ENCODE measurements around the gene MPEG1. TPM values are rescaled to one million over a fixed set of nuclear protein-coding genes. Genes with fewer than 3 reads are reported as not detected.

The MPEG1 gene
- total and polyA plus RNA-seq, 2 donors (not counting 1 experiment from before 2014, with no cell fraction given): not detected

DNA sequence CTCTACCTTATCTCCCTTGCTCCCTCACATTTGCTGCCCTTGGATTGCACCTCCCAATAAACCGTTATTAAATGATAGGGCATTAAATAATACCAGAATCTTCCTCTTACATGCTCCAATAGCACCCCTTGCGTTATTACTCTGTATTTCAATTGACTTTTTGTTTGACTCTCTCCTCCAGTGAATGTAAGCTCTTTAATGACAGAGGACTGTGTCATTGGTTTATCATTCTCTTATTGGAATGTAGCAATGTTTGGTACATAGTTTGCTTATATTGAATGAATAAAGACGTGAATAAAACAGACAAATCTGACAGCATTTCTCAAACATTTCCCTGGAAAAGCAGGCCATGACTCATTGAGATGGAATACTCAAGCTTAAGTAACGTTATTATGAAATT, 8.7 kb upstream of the MPEG1 start:
- H3K4me3 ChIP-seq (replicated peaks in 1 of 4; ENCODE audit: control extremely low read depth in 1 of 4, insufficient read depth in 1 of 4, low read depth in 3 of 4, low read length in 4 of 4): no peak overlapping the region
- peak overlapping the region; percentile 3 for H3K27ac ChIP-seq (ENCODE audit: insufficient read depth, low read length)
- DNase-seq (ENCODE audit: low read depth in 2 of 2): peak; percentile 25 to 91
- H3K4me2 ChIP-seq (ENCODE audit: extremely low read depth, insufficient read depth, low read length): peak overlapping the region; percentile 4
- no peaks in the 10 kb centered on the region for H3K79me2 ChIP-seq (ENCODE audit: control insufficient read depth, insufficient read depth, low read length)
- H3K4me1 ChIP-seq (ENCODE audit: control insufficient read depth, extremely low read depth, insufficient read depth, low read length): peaks cover 21% of the 10 kb centered on the region
- no peak overlapping the region for H2AFZ ChIP-seq (ENCODE audit: low read length)
- H4K20me1 ChIP-seq (ENCODE audit: control insufficient read depth, extremely low read depth, insufficient read depth, low read length): no peaks in the 10 kb centered on the region
- TF ChIP-seq, protein P1, sequence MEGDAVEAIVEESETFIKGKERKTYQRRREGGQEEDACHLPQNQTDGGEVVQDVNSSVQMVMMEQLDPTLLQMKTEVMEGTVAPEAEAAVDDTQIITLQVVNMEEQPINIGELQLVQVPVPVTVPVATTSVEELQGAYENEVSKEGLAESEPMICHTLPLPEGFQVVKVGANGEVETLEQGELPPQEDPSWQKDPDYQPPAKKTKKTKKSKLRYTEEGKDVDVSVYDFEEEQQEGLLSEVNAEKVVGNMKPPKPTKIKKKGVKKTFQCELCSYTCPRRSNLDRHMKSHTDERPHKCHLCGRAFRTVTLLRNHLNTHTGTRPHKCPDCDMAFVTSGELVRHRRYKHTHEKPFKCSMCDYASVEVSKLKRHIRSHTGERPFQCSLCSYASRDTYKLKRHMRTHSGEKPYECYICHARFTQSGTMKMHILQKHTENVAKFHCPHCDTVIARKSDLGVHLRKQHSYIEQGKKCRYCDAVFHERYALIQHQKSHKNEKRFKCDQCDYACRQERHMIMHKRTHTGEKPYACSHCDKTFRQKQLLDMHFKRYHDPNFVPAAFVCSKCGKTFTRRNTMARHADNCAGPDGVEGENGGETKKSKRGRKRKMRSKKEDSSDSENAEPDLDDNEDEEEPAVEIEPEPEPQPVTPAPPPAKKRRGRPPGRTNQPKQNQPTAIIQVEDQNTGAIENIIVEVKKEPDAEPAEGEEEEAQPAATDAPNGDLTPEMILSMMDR (conservative IDR thresholded peaks at IDR 0.05 in 1 of 2, IDR thresholded peaks at IDR 0.05 in 1 of 2; ENCODE audit: low read depth in 1 of 2, low read length in 2 of 2): peak; percentile 25 to 31
- TF ChIP-seq EZH2 (IDR thresholded peaks at IDR 0.05; ENCODE audit: low read length, missing control alignments): no peak
- no peaks in the 10 kb centered on the region for H3K9me3 ChIP-seq (ENCODE audit: control insufficient read depth, insufficient read depth, low read depth, low read length)
- H3K36me3 ChIP-seq (ENCODE audit: control insufficient read depth, insufficient read depth, low read length): no peaks in the 10 kb centered on the region
- no peaks in the 10 kb centered on the region for H3K27me3 ChIP-seq (ENCODE audit: control insufficient read depth, insufficient read depth, low read length)
- H3K9ac ChIP-seq (ENCODE audit: insufficient read depth, low read length): no peak overlapping the region

DNA sequence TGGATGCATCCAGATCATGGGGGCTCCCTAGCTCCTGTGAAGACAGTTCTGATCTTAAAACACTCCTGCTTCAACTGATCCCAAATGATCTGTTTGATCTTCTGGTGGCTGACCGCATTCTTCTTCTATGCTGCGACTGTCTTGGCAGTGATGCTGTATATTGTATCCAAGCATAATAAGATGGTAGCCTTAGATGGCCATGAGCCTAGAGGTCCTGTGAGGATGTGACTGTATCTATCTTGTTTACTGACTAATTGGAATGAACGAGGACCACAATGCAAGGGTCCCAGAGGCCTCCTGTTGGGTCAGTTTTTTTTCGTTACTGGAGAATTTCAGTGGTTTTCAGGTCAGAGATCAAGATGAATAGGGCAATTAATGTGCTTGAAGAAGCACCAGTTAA, 7.1 kb upstream of the MPEG1 start:
- Histone ChIP-seq H3K4me1 (ENCODE audit: control insufficient read depth, extremely low read depth, insufficient read depth, low read length) (peaks cover 21% of the 10 kb centered on the region), H3K79me2 (ENCODE audit: control insufficient read depth, insufficient read depth, low read length) (no peaks in the 10 kb centered on the region), H3K27me3 (ENCODE audit: control insufficient read depth, insufficient read depth, low read length) (no peaks in the 10 kb centered on the region), H3K4me3 (replicated peaks in 1 of 4; ENCODE audit: control extremely low read depth in 1 of 4, insufficient read depth in 1 of 4, low read depth in 3 of 4, low read length in 4 of 4) (no peak overlapping the region), H3K9me3 (ENCODE audit: control insufficient read depth, insufficient read depth, low read depth, low read length) (no peaks in the 10 kb centered on the region), H3K4me2 (ENCODE audit: extremely low read depth, insufficient read depth, low read length) (no peak overlapping the region), H3K36me3 (ENCODE audit: control insufficient read depth, insufficient read depth, low read length) (no peaks in the 10 kb centered on the region), H3K27ac (ENCODE audit: insufficient read depth, low read length) (no peak overlapping the region), H4K20me1 (ENCODE audit: control insufficient read depth, extremely low read depth, insufficient read depth, low read length) (no peaks in the 10 kb centered on the region), H2AFZ (ENCODE audit: low read length) (no peak overlapping the region), H3K9ac (ENCODE audit: insufficient read depth, low read length) (no peak overlapping the region)
- DNase-seq (ENCODE audit: low read depth in 2 of 2): no peak
- TF ChIP-seq EZH2 (IDR thresholded peaks at IDR 0.05; ENCODE audit: low read length, missing control alignments): no peak
- TF ChIP-seq, protein P1 (conservative IDR thresholded peaks at IDR 0.05 in 1 of 2, IDR thresholded peaks at IDR 0.05 in 1 of 2; ENCODE audit: low read depth in 1 of 2, low read length in 2 of 2): no peak

DNA sequence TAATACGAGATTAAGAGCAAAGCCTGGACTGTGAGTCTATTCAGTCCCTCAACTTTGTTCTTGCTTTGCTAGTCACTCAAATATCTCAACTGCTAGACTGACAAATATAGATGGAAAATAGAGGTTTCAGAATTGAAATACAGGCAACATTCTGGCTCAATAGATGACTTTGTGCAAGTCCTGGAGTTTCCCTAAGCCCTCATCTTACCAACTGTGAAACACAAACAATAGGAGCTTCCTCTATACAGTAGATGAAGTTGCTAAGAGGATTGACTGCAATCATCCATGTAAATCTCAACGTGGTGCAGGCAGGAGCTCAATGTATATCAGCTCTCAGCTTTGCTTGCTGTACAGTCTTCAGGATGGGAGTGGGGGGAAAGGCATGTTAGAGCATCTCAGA, 6.2 kb upstream of the MPEG1 start:
- TF ChIP-seq, protein P1 (conservative IDR thresholded peaks at IDR 0.05 in 1 of 2, IDR thresholded peaks at IDR 0.05 in 1 of 2; ENCODE audit: low read depth in 1 of 2, low read length in 2 of 2): no peak
- TF ChIP-seq EZH2 (IDR thresholded peaks at IDR 0.05; ENCODE audit: low read length, missing control alignments): no peak
- Histone ChIP-seq H3K9ac (ENCODE audit: insufficient read depth, low read length) (no peak overlapping the region), H3K27ac (ENCODE audit: insufficient read depth, low read length) (no peak overlapping the region), H3K4me3 (replicated peaks in 1 of 4; ENCODE audit: control extremely low read depth in 1 of 4, insufficient read depth in 1 of 4, low read depth in 3 of 4, low read length in 4 of 4) (no peak overlapping the region), H3K27me3 (ENCODE audit: control insufficient read depth, insufficient read depth, low read length) (no peaks in the 10 kb centered on the region), H2AFZ (ENCODE audit: low read length) (no peak overlapping the region), H3K79me2 (ENCODE audit: control insufficient read depth, insufficient read depth, low read length) (no peaks in the 10 kb centered on the region), H3K4me2 (ENCODE audit: extremely low read depth, insufficient read depth, low read length) (no peak overlapping the region), H3K4me1 (ENCODE audit: control insufficient read depth, extremely low read depth, insufficient read depth, low read length) (peaks cover 16% of the 10 kb centered on the region), H3K36me3 (ENCODE audit: control insufficient read depth, insufficient read depth, low read length) (no peaks in the 10 kb centered on the region), H4K20me1 (ENCODE audit: control insufficient read depth, extremely low read depth, insufficient read depth, low read length) (no peaks in the 10 kb centered on the region), H3K9me3 (ENCODE audit: control insufficient read depth, insufficient read depth, low read depth, low read length) (no peaks in the 10 kb centered on the region)
- no peak for DNase-seq (ENCODE audit: low read depth in 2 of 2)

Data from fibroblast of lung (primary cell).